Ramos (cell line): Measurements from ENCODE around the gene LGALS9B.
"Not testable (repeated sequence)": the region's sequence is repeated elsewhere in the genome, so short reads cannot be mapped to it uniquely, and the experiment has no call there.

Experiments used
- in situ Hi-C: fragments of 300-500 bp; cut with MboI; formaldehyde crosslinking; loops from one replicate; pipeline ENCODE4 v1.14.3; 2022; ENCODE audit warnings: low sequenced_read_pairs; ENCODE audit not compliant: unreplicated experiment

The LGALS9B gene

DNA sequence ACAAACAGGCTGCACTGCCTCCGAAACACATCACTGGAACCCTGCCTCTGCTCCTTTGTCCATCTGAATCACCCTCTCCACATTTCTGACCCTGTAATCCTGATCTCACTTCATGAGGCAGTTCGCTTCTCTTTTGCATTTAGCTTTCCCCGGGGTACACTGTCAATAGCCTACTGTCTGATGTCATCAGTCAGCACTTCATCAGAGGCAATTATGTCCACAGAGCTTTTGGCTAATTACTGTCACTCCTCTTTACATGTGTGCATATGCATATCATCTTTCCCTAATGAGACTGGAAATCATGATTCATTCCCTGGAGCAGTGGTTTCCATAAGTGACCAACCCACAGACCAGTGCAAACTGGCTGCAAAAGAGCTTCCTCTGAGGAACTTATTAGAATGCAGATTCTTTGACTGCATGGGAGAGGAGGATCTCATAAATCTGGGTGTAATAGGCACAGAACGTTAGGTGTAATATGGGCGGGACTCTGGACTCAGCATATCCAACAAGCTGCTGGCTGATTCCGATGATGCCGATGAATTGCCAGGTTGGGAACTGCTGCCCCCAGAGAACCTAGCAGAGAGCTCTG is 49.8 kb downstream of the LGALS9B start:
- in situ Hi-C loops, result not testable (repeated sequence)

DNA sequence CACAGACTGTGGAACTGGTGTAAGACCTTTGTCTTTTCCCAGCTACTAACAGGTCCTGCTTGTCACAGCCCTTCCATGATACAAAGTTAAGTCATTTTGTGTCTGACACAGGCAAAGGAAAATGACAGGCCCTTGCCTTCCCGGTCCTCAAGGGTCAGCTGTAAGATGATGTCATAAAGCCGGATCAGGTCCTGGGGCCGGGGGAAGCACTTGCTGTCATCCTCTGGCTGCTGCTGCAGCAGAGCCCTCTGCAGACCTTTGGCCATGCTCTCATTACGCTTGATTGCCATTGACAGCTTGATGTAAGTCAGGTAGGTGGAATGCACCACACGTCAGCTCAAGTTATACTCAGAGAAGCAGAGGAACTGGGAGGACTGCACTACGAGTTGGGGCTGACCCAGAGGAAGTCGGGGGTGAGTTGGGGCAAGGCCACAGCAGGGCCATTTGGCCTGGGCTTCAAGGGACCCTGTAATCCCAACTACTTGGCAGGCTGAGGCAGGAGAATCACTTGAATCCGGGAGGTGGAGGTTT is 50.9 kb downstream of the LGALS9B start:
- in situ Hi-C loops, result not testable (repeated sequence)

DNA sequence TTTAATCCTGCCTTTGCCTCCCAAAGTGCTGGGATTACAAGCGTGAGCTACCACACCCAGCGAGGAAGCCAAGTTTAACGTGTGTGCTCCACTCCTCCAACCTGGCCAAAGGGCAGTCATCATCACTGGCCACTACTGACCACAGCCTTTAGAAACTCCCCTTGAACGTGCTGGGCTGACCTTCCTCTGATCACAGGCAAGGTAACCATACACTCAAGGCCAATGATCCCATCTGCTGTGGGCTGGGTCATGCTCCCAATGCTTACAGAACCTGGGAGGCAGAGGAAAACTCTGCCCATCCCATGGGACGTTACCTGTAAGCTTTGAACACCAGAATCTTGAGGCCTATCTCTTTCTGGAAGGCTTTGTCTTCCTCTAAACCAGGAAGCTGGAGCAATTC is 51.9 kb downstream of the LGALS9B start:
- in situ Hi-C loops, result not testable (repeated sequence)

DNA sequence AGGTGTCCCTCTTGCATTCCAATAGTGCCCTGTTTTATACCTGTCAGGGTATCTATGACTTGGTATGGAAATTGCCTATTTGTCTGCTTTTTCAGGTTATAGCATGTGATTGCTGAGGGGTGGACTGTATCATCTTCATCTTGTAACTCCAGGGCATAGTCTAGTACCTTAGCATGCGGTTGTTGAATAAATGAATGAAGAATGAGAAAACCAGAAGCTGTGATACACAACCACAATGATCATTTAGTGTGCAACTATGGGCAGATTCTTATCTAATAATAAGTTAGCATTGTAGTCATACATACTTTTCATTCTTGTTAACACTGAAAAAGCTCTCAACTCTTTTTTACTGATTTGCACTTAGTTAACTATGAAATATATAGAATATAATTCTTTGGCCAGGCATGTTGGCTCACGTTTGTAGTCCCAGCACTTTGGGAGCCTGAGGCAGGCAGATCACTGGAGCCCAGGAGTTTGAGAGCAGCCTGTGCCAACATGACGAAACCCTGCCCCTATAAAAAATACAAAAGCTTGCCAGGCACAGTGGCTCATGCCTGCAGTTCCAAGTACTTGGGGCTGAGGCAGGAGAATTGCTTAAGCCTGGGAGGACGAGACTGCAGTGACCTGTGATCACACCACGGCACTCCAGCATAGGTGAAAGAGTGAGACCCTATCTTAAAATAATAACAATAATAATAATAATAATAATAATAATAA is 65.9 kb downstream of the LGALS9B start:
- in situ Hi-C loops, result not testable (repeated sequence)

DNA sequence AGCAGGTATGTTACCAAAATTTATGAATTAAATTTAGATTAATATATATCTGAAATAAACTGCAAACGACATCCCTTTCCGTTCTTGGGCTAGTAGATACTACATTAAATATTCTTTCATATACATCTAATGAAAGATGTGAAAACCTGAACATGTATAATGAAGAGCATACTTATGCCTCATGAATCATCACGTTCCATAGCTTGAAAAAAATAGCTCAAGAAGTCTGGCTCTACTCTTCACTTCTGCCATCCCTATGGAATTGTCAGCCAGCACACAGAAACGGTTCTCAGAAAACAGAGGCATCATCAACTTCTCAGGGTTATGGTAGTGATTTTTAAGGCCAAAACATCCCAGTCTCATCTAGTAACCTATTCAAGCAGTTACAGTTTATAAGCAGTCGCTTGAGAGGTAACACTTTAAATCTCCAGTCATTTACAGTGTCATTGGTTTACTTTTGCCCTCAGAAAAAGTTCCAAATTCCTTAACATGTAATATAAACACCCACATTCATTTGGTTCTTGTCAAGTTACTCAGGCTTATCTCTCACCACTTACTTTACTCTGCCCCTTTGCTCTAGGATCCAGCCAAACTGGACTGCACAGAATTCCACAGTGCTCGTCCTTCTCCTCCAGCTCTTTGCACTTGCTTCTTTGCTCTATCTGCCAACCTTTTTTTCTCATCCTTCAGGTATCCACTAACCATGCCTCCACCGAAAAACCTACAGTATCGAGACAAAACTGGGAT is 66.6 kb downstream of the LGALS9B start:
- in situ Hi-C loops, result not testable (repeated sequence)
